IgD-negative memory B cell (primary cell): ENCODE results near the gene STOX1. TPM values are rescaled to one million over a fixed set of nuclear protein-coding genes. Genes with fewer than 3 reads are reported as not detected.
"Not testable (repeated sequence)": the region's sequence is repeated elsewhere in the genome, so short reads cannot be mapped to it uniquely, and the experiment has no call there.

Experiments
- H3K27ac Mint-ChIP-seq, 3 donors: one replicate each; pipeline ENCODE4 v1.8.0; 2020 to 2022; ENCODE audit warnings: mild to moderate bottlenecking in 3 of 3, mixed read lengths in 3 of 3, moderate library complexity in 1 of 3
- H3K27me3 Mint-ChIP-seq: one replicate; pipeline ENCODE4 v1.8.0; 2021; ENCODE audit warnings: mixed read lengths
- H3K36me3 Mint-ChIP-seq: one replicate; pipeline ENCODE4 v1.8.0; 2020; ENCODE audit warnings: mild to moderate bottlenecking, mixed read lengths
- H3K4me1 Mint-ChIP-seq, 3 donors: one replicate each; pipeline ENCODE4 v1.8.0; 2020 to 2022; ENCODE audit warnings: mixed read lengths in 3 of 3, mild to moderate bottlenecking in 1 of 3
- H3K4me3 Mint-ChIP-seq, 4 donors: one replicate each; pipeline ENCODE4 v1.8.0; 2020 to 2022; ENCODE audit warnings: mild to moderate bottlenecking in 4 of 4, mixed read lengths in 4 of 4, moderate library complexity in 3 of 4
- H3K9me3 Mint-ChIP-seq, 3 donors: one replicate each; pipeline ENCODE4 v1.8.0; 2020 to 2021; ENCODE audit warnings: mixed read lengths in 3 of 3, mild to moderate bottlenecking in 1 of 3
- polyA plus RNA-seq: library from polyadenylated mRNA; unstranded; fragments of 300-500 nt; fragmentation: Illumina TruSeq; gene quantifications from one replicate; pipeline ENCODE4 v1.2.3, GENCODE V29; 2021

The STOX1 gene
- polyA plus RNA-seq, 1 donor from 2014 or later: 0.24 TPM

DNA sequence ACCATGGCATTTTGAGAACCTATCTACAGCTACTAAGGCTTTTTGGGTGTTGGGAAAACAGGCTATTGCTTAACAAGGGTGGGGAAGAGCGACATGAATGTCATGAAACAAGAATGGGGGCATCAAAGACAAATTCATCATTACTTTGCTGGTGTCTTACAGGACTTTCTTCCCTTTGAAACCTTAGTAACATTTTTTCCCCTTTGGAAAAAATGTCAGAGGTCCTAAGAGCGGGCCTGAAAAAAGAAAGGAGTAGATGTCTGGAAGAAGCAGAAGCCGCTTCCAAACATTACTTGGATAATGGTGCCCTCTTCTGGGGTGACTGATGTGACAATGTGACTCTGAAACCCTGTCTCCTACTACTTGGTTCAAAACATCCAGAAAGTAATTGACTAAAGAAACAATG, 70.0 kb downstream of the STOX1 start:
- Mint-ChIP-seq H3K27ac (peak overlapping the region; percentile 6 to 76 (median 23)), H3K36me3 (peaks cover 2% of the 10 kb centered on the region), H3K4me1 (peaks cover 6 to 21% (median 13%) of the 10 kb centered on the region in 3 donors), H3K9me3 (no peaks in the 10 kb centered on the region), H3K27me3 (no peaks in the 10 kb centered on the region), H3K4me3 (peak overlapping the region in 1 of 4 donors; percentile 33)

DNA sequence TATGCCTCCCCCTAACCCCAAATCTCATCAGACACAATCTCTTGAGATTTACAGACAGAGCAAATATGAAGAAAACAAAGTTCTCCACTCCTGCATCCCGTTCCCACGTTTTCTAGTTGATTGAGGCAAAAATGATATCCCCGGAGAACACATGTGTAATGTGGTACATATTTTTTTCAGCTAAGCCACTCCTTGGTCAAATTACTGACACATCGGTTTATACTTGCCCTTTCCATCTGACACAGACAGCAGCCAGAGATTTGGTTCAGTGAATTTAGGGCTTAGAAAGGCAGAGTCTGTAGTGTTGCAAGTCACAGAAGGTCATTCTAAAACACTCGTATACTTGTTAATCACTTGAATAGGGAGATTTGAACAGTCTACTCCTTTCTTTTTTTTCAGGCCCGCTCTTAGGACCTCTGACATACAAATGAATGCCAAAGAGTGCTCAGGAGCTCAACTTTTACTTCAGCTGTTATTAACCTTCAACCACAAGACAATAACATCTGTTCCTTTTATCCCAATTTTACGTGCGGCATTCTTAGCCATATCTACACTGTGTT, 71.9 kb downstream of the STOX1 start:
- Mint-ChIP-seq H3K27me3 (no peaks in the 10 kb centered on the region), H3K27ac (peak overlapping the region in 1 of 3 donors; percentile 99), H3K4me3 (peak overlapping the region in 2 of 4 donors; percentile 76 to 99), H3K36me3 (peaks cover 4% of the 10 kb centered on the region), H3K9me3 (no peaks in the 10 kb centered on the region), H3K4me1 (peaks cover 15 to 31% (median 22%) of the 10 kb centered on the region in 3 donors)

DNA sequence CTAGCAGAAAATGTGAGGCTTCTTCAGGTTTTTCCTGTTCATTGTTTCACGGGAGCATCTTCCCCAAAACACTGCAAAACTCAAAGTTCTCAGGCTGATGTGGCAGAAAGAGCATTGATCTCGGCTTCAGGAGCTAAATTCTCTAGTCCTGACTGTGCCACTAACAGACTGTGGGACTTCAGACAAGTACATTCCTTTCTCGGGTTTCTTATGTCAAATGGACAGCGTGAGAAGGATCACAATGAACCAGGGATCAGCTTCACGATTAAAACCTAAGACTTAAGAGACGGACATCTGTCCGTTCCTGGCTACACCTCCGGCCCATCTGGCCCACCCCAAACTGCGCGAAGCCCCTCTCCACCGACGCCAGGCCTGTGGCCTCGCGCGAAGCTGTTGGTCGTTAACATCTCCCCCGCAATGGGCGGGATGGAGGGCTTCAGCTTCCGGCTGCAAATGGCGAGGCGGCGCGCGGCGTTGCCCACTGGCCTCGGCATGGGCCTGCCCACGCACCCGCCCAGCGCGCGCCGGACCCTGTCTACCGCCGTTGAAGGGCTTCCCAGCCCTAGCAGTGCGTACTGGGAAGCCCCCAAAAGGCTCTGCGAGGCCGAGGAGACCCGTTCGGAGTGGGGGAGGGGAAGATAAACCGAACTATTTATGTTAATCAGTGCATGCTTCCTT, 73.2 kb downstream of the STOX1 start:
- Mint-ChIP-seq H3K27ac (peak overlapping the region; percentile 99 to 100 (median 99)), H3K36me3 (peaks cover 2% of the 10 kb centered on the region), H3K9me3 (no peaks in the 10 kb centered on the region), H3K4me3 (peak overlapping the region; percentile 97 to 100 (median 99)), H3K4me1 (peaks cover 16 to 34% (median 29%) of the 10 kb centered on the region in 3 donors), H3K27me3 (no peaks in the 10 kb centered on the region)

DNA sequence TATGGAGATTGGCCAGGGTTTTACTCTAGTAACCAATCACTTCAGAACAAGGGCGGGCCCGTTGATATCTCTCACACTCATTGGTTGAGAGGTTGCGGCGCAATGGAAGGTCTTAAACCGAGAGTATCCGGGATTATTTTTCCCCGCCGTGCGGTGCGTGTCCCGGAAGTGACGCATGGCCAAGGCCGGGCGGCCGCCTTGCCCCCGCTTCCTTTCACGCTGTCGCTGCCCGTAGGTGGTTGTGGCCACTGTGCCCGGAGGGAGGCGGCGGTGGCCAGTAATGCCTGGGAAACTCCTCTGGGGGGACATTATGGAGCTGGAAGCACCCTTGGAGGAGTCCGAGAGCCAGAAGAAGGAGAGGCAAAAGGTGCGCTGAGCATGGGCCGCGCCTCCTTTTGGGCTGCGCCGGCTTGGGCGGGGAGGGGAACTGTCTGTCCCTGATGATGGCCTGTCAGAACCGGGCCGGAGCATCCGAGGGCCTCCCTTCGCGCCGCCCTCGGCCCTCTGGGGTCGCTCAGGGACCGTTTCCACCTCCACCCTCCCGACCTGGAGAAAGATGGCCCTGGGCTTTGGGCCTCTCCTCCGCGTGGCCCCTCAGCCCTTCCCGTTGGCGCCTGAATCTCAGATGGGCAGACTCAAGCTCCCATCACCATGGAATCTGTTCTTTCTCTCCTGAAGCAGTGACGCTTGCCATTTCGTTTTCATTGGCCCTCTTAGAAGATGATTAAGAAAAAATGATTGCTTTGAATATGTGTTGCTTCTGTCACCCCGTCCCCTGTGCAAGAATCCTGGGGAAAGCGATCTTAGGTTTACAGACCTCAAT, 74.0 kb downstream of the STOX1 start, which contains the start of gene DDX50:
TSS of gene DDX50 (plus strand) at position 211 of the 823 bp plus-strand sequence. CDS start at position 281, 70 bp downstream.
- Mint-ChIP-seq H3K9me3 (no peaks in the 10 kb centered on the region), H3K36me3 (peaks cover 2% of the 10 kb centered on the region), H3K4me1 (peaks cover 17 to 34% (median 32%) of the 10 kb centered on the region in 3 donors), H3K27ac (peak within 1 kb of the TSS; percentile 99 to 100 (median 99)), H3K27me3 (no peaks in the 10 kb centered on the region), H3K4me3 (peak within 1 kb of the TSS; percentile 97 to 100 (median 99))

DNA sequence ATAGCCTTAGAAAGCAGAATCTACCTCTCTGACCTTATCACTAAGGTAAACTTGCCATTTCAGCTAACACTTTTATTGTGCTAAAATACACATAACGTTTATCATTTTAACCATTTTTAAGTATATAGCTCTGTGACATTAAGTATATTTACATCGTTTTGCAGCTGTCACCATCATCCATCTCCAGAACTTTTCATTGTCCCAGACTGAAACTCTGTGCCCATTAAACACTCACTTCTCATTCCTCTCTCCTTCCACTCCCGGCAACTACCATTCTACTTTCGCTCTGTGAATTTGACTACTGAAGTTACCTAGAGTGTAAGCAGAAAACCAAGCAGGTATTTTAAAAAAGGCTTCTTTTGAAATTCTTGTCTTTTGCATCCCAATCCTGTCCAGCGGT, 75.1 kb downstream of the STOX1 start:
- H3K4me3 Mint-ChIP-seq: peak overlapping the region; percentile 88 to 99 (median 98)
- H3K27ac Mint-ChIP-seq: peak overlapping the region in 2 of 3 donors; percentile 99 to 100
- H3K9me3 Mint-ChIP-seq: no peaks in the 10 kb centered on the region
- peaks cover 4% of the 10 kb centered on the region for H3K36me3 Mint-ChIP-seq
- H3K27me3 Mint-ChIP-seq: no peaks in the 10 kb centered on the region
- peaks cover 17 to 40% (median 34%) of the 10 kb centered on the region in 3 donors for H3K4me1 Mint-ChIP-seq

DNA sequence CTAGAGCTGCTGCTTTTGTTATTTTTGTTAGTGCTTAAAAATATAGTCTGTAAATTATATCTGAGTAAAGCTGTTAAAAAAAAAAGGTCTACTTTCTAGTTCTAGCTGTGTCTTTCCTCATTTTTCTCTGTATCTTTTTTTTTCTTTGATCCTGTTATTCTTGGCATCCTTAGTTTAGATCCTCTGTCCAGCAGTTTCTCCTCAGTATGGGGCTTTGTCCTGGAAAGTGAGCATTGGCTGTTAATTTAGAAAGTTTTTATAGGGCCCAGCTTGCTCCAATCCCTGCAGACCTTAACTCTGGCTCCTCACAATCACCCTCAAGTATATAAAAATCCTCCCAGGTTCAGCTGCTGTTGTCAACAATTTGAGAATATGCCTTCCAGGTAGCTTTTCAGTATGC, 97.3 kb downstream of the STOX1 start:
- peaks cover 0 to 4% (median 2%) of the 10 kb centered on the region in 3 donors for H3K4me1 Mint-ChIP-seq
- H3K4me3 Mint-ChIP-seq: no peak overlapping the region
- no peaks in the 10 kb centered on the region for H3K36me3 Mint-ChIP-seq
- H3K27ac Mint-ChIP-seq: peak overlapping the region in 1 of 3 donors; percentile 43
- H3K9me3 Mint-ChIP-seq: no peaks in the 10 kb centered on the region
- no peaks in the 10 kb centered on the region for H3K27me3 Mint-ChIP-seq

DNA sequence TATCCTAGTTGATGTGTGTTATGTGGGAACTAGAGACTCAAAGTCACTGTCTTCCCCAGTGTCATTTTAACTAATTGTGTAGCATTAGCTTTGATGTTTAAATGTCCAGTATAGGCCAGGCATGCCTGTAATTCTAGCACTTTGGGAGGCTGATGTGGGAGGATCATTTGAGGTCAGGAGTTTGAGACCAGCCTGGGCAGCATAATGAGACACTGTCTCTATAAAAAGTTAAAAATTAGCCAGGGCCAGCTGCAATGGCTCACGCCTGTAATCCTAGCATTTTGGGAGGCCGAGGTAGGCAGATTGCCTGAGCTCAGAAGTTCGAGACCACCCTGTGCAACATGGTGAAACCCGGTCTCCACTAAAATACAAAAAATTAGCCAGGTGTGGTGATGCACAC, 98.2 kb downstream of the STOX1 start:
- Mint-ChIP-seq H3K27me3 (no peaks in the 10 kb centered on the region), H3K9me3 (no peaks in the 10 kb centered on the region), H3K36me3 (peaks cover 2% of the 10 kb centered on the region), H3K27ac (no peak overlapping the region), H3K4me1 (peaks cover 0 to 4% (median 2%) of the 10 kb centered on the region in 3 donors), H3K4me3 (no peak overlapping the region)

DNA sequence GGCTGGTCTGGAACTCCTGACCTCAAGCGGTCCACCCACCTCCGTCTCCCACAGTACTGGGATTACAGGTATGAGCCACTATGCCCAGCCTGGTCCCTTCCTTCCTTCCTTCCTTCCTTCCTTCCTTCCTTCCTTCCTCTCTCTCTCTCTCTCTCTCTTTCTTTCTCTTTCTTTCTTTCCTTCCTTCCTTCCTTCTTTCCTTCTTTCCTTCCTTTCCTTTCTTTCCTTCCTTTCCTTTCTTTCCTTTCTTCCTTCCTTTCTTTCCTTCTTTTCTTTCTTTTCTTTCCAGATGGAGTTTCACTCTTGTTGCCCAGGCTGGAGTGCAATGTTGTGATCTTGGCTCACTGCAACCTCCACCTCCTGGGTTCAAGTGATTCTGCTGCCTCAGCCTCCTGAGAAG, 101.8 kb downstream of the STOX1 start:
- not testable (repeated sequence) for H3K9me3 Mint-ChIP-seq, H3K36me3 Mint-ChIP-seq, H3K4me3 Mint-ChIP-seq, H3K4me1 Mint-ChIP-seq, H3K27me3 Mint-ChIP-seq
- peak overlapping the region in 1 of 3 donors; percentile 53 for H3K27ac Mint-ChIP-seq

DNA sequence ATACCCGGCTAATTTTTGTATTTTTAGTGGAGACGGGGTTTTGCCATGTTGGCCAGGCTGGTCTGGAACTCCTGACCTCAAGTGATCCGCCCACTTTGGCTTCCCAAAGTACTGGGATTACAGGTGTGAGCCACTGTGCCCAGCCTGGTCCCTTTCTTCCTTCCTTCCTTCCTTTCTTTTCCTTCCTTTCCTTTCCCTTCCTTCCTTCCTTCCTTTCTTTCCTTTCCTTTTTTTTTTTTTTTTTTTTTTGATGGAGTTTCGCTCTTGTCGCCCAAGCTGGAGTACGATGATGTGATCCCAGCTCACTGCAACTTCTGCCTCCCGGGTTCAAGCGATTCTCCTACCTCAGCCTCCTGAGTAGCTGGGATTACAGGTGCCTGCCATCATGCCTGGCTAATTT, 102.6 kb downstream of the STOX1 start:
- not testable (repeated sequence) for H3K9me3 Mint-ChIP-seq, H3K4me1 Mint-ChIP-seq, H3K4me3 Mint-ChIP-seq, H3K27me3 Mint-ChIP-seq, H3K27ac Mint-ChIP-seq, H3K36me3 Mint-ChIP-seq

DNA sequence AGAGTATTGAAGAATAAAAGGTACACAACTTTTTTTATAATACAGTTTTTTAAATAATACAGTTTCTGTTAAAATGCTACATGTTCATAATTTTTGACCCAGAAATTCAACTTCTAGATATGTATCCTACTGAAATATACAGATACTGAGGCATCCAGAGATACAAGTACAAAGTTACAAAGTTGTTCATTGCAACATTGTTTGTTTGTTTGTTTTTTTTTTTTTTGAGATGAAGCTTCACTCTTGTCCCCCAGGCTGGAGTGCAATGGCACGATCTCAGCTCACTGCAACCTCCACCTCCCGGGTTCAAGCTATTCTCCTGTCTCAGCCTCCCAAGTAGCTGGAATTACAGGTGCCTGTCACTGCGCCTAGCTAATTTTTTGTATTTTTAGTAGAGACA, 105.5 kb downstream of the STOX1 start:
- not testable (repeated sequence) for H3K4me3 Mint-ChIP-seq, H3K9me3 Mint-ChIP-seq, H3K27me3 Mint-ChIP-seq, H3K4me1 Mint-ChIP-seq, H3K36me3 Mint-ChIP-seq
- H3K27ac Mint-ChIP-seq: peak overlapping the region in 1 of 3 donors; percentile 31

DNA sequence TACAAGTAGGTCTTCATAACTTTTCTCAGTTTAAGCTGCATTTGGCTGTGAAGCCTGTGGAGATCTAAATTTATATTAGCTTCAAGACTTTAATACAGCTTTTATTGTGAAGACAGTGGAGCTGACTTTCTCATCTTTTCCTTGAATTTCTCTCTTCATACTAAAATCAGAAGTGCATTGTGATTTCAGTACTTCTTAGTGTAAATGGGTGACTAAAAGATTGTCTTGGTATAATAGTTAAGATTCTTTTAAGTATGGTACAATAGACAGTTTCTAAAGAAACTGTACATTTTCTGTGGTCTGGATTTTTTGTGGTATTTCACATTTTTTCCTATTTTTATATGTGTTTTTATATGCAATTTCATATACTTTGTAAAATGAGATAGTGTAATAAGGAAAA, 107.7 kb downstream of the STOX1 start:
- Mint-ChIP-seq H3K9me3 (no peaks in the 10 kb centered on the region), H3K27ac (no peak overlapping the region), H3K4me1 (no peaks in the 10 kb centered on the region), H3K27me3 (no peaks in the 10 kb centered on the region), H3K36me3 (peaks cover 3% of the 10 kb centered on the region), H3K4me3 (no peak overlapping the region)

DNA sequence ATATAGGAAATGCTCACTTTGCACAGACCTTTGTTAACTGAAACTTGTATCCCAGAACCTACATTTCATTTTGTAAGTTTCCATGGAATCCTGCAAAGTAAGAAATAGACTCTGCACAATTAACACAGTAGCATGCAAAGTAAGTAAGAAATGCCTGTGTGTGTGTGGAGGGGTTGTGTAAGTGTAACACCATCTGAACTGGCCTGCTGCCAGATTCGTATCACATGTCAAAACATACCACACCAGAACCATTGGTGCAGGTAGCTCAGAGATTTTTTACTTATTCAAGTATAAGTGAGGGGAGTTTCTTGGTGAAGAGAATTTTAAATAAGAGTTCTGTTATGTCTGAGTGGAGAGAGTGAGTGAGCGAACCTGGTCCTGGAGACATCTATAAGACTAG, 110.8 kb downstream of the STOX1 start:
- no peak overlapping the region for H3K4me3 Mint-ChIP-seq
- H3K27ac Mint-ChIP-seq: peak overlapping the region in 1 of 3 donors; percentile 76
- peaks cover 2% of the 10 kb centered on the region for H3K36me3 Mint-ChIP-seq
- H3K9me3 Mint-ChIP-seq: no peaks in the 10 kb centered on the region
- H3K4me1 Mint-ChIP-seq: no peaks in the 10 kb centered on the region
- no peaks in the 10 kb centered on the region for H3K27me3 Mint-ChIP-seq

DNA sequence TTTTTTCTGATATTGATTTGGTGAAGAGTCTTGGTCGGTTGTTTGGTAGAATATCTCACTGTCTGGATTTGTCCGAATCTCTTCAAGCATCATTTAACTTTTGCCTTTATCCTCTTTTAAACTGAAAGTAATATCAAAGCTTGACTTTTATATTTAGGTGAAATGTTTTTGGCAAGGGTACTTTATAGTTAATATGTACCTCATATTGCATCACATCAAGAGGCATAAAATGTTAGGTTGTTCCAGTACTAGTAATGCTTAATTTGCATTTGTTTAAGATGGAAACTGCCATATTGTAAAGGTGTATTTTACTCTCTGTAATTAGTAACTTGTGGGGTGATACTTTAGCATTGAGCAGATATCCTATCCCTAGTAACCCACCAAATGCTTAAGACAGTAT, 111.6 kb downstream of the STOX1 start:
- Mint-ChIP-seq H3K36me3 (peaks cover 2% of the 10 kb centered on the region), H3K27me3 (no peaks in the 10 kb centered on the region), H3K9me3 (no peaks in the 10 kb centered on the region), H3K27ac (peak overlapping the region in 1 of 3 donors; percentile 76), H3K4me1 (no peaks in the 10 kb centered on the region), H3K4me3 (no peak overlapping the region)

DNA sequence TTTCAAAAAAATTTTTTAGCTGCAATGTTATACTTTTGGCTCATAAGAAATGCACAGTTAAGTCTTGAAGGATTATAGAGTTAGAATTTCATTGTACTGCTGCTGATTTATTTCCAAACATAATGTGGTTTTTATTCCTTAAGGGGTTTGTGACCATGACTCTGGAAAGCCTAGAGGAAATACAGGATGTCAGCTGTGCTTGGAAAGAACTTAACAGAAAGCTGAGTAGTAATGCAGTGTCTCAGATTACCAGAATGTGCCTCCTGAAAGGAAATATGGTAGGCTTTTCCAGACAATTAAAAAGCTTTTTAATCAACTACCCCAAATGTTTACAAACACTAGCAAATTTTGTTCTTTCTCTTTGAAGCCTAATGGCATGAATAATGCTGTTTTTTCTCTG, 113.6 kb downstream of the STOX1 start:
- not testable (repeated sequence) for H3K27me3 Mint-ChIP-seq, H3K36me3 Mint-ChIP-seq, H3K4me1 Mint-ChIP-seq, H3K4me3 Mint-ChIP-seq, H3K27ac Mint-ChIP-seq, H3K9me3 Mint-ChIP-seq
